GM08714 (cell line): ENCODE measurements around the gene SELENOK.

Experiments used
- H3K4me3 ChIP-seq: fragments of 200-500 bp; sonication (Bioruptor generic); 2 replicates; pipeline ENCODE4 v1.5.1; 2014; ENCODE audit warnings: mild to moderate bottlenecking, low read length, inconsistent platforms
- ZNF274 ChIP-seq: IDR thresholded peaks from 2 replicates; pipeline ENCODE4 v1.6.1; 2012; ENCODE audit warnings: mild to moderate bottlenecking, low read depth, low read length

The SELENOK gene

DNA sequence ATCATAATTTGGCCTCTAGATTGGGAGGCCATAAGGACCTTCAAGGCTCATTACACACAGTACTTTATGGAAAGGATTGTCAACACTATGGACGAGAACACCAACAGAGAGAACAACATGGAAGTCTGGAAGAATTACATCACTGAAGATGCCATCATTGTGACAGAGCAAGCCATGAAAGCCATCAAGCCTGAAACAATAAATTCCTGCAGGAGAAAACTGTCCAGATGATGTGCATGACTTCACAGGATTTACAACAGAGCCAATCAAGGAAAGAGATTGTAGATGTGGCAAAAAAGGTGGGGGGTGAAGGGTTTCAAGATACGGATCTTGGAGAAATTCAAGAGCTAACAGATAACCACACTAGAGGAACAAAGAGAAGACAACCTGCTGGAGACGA is 29.4 kb downstream of the SELENOK start:
- TF ChIP-seq ZNF274, result no peak
- no peak overlapping the region for H3K4me3 ChIP-seq

DNA sequence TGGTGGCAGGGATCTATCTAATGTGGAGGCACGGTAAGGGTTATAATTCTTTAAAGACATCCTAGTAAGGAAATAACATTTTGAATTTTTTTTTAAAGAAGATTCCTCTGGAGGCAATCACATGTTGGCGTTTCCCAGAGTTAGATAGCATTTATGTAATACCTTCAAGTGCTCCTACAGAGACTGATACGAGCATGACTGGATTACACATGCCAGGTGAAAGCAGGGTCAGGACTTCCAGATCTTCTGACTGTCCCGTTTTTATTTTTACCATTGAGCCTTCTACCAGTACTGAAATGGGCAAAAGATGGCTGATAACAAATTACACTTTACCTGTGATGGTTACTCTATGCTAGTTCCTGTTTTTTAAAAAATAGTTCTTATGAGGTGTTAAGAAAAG is 31.5 kb downstream of the SELENOK start:
- no peak overlapping the region for H3K4me3 ChIP-seq
- no peak for TF ChIP-seq ZNF274

DNA sequence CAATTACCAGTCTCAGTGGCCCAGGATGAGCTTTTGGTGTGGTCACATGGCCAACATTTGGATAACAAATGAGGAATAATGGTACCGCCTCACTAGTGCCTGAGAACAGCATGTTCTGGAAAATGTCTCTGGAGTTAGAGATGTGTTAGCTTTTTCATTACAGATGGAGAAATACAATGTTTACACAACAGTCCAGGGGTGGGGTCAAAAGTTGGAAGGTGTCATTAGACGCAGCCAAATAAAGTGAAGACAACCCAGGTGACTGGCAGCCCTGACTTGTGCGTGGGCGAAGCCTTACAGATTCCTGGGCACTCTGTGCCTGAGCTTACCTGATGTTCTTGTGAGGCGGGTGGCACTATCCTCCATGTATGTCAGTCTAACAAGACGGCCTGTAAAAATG is 32.5 kb downstream of the SELENOK start:
- no peak for TF ChIP-seq ZNF274
- no peak overlapping the region for H3K4me3 ChIP-seq

DNA sequence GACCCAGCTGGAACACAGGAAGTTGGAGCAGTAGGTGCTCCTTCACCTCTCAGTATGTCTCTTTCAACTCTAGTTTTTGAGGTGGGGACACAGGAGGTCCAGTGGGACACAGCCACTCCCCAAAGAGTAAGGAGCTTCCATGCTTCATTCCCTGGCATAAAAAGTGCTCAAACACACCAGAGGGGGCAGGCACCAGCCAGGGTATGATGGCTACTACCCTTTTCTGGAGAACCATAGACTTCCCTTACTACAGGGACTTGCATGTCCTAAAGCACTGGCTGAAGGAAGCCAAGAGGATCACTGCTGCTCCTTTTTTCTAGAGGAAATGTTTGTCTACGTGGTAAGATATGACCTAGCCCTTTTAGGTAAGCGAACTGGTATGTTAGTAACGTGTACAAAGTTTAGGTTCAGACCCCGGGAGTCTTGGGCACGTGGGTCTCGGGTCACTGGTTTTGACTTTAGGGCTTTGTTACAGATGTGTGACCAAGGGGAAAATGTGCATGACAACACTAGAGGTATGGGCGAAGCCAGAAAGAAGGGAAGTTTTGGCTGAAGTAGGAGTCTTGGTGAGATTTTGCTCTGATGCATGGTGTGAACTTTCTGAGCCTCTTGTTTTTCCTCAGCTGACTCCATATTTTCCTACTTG is 33.4 kb downstream of the SELENOK start:
- TF ChIP-seq ZNF274, result no peak
- no peak overlapping the region for H3K4me3 ChIP-seq

DNA sequence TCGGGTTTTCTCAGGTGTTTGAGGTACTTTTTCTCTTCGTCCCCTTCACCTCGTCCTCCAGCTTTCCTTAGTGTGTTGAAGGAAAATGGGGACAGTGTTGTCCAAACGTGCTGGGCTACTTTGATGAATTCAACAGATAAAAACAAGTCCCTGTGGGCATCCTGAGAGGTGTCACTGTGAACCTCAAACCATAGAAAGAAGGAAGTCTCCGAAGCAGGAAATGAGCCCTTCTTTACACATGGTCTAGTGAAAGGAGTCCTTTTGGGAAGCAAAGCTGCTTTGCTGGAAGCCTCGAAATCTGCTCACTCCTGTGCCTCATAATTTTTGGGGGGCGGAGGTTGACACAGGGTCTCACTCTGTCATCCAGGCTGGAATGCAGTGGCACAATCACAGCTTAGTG is 34.7 kb downstream of the SELENOK start:
- no peak for TF ChIP-seq ZNF274

DNA sequence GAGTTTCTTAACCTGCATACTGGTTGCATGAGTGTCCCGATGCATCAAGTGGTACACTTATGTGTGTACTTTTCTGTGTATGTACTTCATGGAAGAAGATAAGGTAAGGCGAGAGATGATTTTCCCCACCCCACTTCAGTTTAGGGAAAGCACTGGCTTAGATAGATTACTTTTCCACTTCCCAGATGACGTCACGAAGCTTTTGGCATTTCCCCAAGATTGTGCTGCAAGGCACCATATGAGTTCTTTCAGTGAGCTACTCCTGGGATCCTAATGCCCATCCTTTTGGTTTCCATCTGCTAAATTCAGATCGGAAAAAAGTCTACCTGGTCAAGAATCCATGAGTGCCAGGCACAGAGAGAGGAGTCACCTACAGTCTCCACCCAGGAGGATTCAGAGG is 40.8 kb downstream of the SELENOK start:
- H3K4me3 ChIP-seq, result no peak overlapping the region
- no peak for TF ChIP-seq ZNF274

More for the DNA sequence above, 34.7 kb downstream of the SELENOK start:
- no peak overlapping the region for H3K4me3 ChIP-seq

DNA sequence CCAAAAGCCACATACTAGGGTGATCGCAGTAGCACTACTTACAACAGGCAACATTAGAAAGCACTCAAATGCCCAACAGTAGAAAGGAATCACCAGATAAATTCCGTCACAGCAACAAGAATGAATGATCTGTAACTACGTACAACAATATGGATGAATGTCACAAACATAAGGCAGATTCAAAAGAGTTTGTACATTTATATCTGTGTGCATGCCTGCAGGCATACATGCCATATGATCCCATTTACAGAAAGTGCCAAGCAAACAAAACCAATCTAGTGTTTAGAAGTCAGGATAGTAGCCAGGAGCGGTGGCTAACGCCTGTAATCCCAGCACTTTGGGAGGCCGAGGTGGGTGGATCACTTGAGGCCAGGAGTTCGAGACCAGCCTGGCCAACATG is 41.7 kb downstream of the SELENOK start:
- H3K4me3 ChIP-seq, result no peak overlapping the region
- TF ChIP-seq ZNF274, result no peak

DNA sequence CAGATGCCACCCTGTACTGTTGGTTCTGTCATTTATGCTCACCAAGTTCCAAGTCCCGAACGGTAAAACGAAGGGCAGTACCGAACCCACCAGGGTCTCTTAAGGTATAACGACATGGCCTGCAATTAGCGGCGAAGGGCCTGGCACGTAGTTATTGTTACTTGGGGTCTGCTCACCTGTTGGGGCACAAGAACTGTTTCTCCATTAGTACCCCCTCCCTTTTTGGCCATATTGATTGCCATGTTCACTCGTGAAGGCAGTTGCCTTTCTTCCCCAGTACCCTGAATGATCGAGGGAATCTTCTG is 44.9 kb downstream of the SELENOK start:
- no peak for TF ChIP-seq ZNF274

DNA sequence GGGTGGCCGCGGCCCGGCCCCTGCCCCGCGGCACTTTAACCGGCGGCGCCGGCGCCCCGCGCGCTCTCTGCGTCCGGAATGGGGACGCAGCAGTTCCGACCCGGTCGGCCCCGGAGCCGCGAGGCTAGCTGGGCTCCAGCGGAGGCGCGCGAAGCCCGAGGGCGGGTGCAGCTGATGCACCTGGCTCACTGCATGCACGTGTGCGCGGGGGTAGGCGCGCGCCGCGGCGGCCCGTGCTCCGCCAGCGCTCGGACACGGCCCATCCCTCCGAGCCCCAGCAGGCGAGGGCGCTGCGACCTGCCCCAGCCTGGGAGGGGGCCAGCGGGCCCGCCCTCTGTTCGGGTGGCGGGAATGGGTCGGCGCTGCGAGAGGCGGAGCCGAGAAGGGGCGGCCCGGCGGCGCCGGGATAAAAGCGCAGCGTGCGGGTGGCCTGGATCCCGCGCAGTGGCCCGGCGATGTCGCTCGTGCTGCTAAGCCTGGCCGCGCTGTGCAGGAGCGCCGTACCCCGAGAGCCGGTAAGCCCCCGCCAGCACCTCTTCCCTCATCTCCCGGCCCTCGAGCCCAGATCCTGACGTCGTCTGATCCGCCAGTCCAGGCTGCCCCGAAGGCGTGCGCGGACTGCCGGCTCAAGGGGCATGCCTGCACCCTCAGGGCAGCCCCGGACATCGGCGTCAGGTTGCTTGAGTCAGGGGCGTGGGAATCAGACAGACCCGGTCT is 45.4 kb downstream of the SELENOK start, which contains the start of the genes CHDH and IL17RB:
CHDH (minus strand) TSS at position 286 of the 717 bp plus-strand sequence. CDS start 22,411 bp downstream, outside the sequence.
IL17RB (plus strand) TSS at position 435 of the 717 bp plus-strand sequence; CDS start at position 456, 21 bp downstream.
- H3K4me3 ChIP-seq, result peak within 1 kb of the TSS; percentile 56; the same call in 1 of the 2 replicates
- TF ChIP-seq ZNF274, result no peak

More for the DNA sequence above, 44.9 kb downstream of the SELENOK start:
- H3K4me3 ChIP-seq, result peak overlapping the region; percentile 56; the same call in 1 of the 2 replicates

DNA sequence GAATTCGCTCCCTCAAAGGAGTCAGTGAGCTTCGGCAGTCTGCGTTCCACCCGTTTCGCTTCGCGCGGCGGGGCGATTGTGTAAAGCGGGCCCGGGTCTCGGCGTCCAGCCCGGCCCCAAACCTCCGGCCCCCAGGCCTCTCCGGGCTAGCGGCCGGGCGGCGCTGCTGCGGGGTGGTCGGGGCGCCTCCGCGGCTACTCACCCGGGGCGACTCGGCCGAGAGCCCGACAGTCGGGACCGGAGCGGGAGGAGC is 45.9 kb downstream of the SELENOK start:
- no peak for TF ChIP-seq ZNF274
- peak overlapping the region; percentile 56; the same call in 1 of the 2 replicates for H3K4me3 ChIP-seq

DNA sequence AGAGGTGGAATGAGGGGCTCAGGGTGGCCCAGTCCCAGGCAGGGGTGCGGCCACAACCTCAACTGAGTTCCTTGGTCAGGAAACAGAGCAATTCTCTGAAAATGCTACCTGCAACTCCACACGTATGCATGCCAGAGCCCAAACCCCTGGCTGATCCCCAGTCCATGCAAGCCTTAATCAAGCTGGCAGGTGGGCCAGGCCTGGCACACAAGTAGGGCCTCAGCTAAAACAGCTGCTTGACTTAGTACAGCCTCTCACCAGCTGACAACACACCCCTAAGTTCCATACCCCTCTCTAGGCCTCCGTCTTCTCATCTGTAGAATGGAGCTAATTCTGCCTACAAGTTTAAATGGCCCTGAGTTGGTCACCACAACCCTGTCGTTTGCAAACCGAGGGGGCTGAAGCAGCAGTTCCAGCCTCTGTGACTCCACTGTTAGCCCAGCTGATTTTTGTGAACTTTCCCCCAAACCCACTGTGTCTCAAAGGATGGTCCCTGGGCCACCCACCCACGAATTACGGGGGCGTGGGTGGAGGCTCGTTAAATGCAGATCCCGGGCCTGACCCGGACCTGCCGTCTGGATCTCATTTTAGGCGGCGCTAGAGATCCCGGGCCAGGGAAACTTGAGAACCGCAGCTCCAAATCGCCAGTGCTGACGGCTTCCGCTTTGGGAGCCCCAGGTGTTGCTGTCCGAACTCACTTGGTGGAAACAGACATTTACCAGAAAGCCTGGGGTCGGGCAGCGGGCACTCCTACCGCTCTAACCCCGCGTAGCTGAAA is 46.4 kb downstream of the SELENOK start:
- H3K4me3 ChIP-seq, result peak overlapping the region; percentile 56; the same call in 1 of the 2 replicates
- no peak for TF ChIP-seq ZNF274

DNA sequence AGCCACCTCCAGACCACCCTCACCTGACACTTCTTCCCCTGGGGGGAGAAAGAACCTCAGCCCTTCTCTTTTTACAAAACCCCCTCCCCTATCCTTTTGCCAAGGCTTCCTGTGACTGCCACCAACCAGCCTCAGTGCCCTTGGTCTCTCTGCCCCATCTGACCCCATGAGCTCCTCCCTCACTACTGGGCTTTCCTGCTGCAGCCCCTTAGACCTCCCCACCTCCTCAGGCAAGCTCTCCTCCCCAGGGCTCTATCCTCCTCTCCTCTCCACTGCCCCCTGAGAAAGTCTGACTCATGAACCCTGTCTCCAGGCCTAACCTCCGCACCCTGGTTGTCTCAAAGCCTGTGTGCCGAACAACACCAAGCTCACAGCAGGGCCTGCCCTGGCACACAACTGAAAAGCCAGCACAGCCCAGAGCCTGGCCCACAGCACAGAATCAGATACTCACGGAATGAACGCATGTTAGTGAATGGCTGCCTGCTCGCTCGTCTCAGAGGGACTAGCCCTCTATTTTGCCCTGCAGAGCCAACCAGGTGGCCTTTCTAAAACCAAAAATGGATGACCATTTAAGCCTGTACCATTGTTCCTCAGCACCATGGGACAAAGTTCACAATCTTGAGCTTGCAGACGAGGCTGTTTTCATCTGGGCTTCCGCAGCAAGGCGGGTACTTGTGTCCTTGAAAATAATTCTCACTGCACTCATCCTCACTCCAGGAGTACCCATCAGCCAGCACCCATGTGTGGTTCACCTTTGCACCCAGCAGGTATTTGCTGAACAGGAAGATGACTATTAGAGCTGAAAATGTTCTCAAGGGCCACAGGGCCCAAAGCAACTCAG is 47.2 kb downstream of the SELENOK start:
- no peak overlapping the region for H3K4me3 ChIP-seq
- no peak for TF ChIP-seq ZNF274

DNA sequence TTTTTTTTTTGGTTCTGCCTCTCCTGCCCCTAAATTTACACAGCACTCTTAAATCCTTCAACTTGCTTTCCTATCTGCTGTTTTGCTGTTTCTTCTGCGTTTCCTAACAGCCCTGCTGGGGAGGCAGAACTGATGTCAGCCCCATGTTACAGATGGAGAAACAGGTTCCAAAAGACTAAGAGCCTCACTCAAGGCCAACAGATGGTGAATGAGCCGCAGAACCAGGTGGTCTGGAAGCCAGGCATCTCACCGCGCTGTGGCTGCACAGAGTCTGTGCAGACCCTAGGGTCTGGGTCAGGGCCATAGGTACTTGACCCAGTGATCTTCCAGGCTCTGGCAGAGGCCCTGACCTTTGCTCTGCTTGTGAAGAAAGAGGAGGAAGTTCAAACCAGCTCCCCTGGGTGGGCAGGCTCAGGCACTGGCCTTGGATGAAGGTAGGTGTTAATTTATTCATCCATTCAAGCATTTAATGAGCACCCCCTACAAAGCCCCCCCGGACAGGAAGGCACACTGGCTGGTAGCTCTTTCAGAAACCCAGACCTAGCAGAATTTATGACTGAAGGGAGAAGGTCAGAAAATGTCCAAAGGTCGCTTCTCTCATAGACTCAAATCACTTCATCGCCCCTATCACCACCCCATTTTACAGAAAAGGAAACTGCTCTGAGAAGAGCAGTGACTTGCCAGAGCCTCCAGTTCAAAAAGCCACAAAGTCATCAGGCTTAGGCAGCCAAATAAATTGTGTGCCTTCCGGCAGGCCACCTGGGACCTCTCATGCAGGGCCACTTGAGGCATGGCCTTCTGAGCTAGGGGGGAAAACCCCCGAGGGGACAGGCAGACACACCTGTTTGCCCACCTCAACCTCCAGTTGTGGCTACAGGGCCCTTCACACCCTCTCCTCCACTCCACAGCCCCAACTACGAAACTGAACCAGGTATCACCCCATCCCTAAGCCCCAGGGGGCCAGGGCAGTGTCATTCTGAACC is 48.2 kb downstream of the SELENOK start:
- no peak overlapping the region for H3K4me3 ChIP-seq
- no peak for TF ChIP-seq ZNF274
